GM18502 (cell line): ENCODE results near the gene NFKBIZ.

Experiments used
- ATAC-seq: cut with Tn5 transposase; IDR thresholded peaks from one replicate; pipeline ENCODE4 v1.9.1; 2021; ENCODE audit warnings: mild to moderate bottlenecking; ENCODE audit not compliant: unreplicated experiment, poor library complexity

The NFKBIZ gene

GRCh38 chr3:101823525-101823924, 25.8 kb upstream of the NFKBIZ start:
- ATAC-seq, result no peak

- no peak for ATAC-seq
These were observed 24.6 kb upstream of the NFKBIZ start for GRCh38 chr3:101824702-101825101.

- ATAC-seq, result no peak
These were observed 23.3 kb upstream of the NFKBIZ start for GRCh38 chr3:101825904-101826445.

- peak; percentile 83 for ATAC-seq
These were observed 21.8 kb upstream of the NFKBIZ start for GRCh38 chr3:101827211-101828174.

- ATAC-seq, result no peak
These were observed 21.0 kb upstream of the NFKBIZ start for GRCh38 chr3:101828276-101828675.

GRCh38 chr3:101828691-101829436, 20.4 kb upstream of the NFKBIZ start:
- ATAC-seq, result peak; percentile 50

GRCh38 chr3:101829437-101829830, 19.9 kb upstream of the NFKBIZ start:
- no peak for ATAC-seq

- peak; percentile 23 for ATAC-seq
These were observed 19.4 kb upstream of the NFKBIZ start for GRCh38 chr3:101829874-101830273.

GRCh38 chr3:101833446-101833974, 15.8 kb upstream of the NFKBIZ start:
- ATAC-seq, result no peak

- ATAC-seq, result no peak
These were observed 13.6 kb upstream of the NFKBIZ start for GRCh38 chr3:101835676-101836075.

- no peak for ATAC-seq
These were observed 13.2 kb upstream of the NFKBIZ start for GRCh38 chr3:101836160-101836559.

GRCh38 chr3:101836652-101837598, 12.4 kb upstream of the NFKBIZ start:
- ATAC-seq, result no peak

- ATAC-seq, result no peak
These were observed 10.6 kb upstream of the NFKBIZ start for GRCh38 chr3:101838691-101839090.

- ATAC-seq, result no peak
These were observed 9.2 kb upstream of the NFKBIZ start for GRCh38 chr3:101840066-101840465.

GRCh38 chr3:101842245-101842934, 6.9 kb upstream of the NFKBIZ start:
- ATAC-seq, result no peak

- ATAC-seq, result no peak
These were observed 6.4 kb upstream of the NFKBIZ start for GRCh38 chr3:101842935-101843330.

- ATAC-seq, result no peak
These were observed 3.9 kb upstream of the NFKBIZ start for GRCh38 chr3:101845425-101845824.

GRCh38 chr3:101846709-101847108, 2.6 kb upstream of the NFKBIZ start:
- ATAC-seq, result no peak

- ATAC-seq, result no peak
These were observed 2.0 kb upstream of the NFKBIZ start for GRCh38 chr3:101847328-101847727.
